ENCODE results near the gene EFCAB10. TPM values are rescaled to one million over a fixed set of nuclear protein-coding genes. Genes with fewer than 3 reads are reported as not detected.

Gene EFCAB10
- total and polyA plus RNA-seq, 2 donors from 2014 or later: 0.91 TPM; not detected in 1

GRCh38 chr7:105614341-105614840, 33.1 kb upstream of the EFCAB10 start:
- Histone ChIP-seq H3K4me3 (ENCODE audit: low read length in 3 of 3) (no peak overlapping the region), H3K9ac (ENCODE audit: low read length in 3 of 3) (no peak overlapping the region), H3K36me3 (ENCODE audit: control insufficient read depth in 2 of 3, insufficient read depth in 3 of 3, low read length in 3 of 3) (peaks cover 0 to 32% (median 8%) of the 10 kb centered on the region in 3 donors), H3K4me1 (ENCODE audit: control insufficient read depth in 2 of 3, insufficient read depth in 2 of 3, low read depth in 1 of 3, low read length in 3 of 3) (no peaks in the 10 kb centered on the region), H3K27me3 (ENCODE audit: control insufficient read depth, insufficient read depth, low read length) (no peaks in the 10 kb centered on the region), H3K27ac (ENCODE audit: low read depth in 2 of 2, low read length in 2 of 2) (no peak overlapping the region), H3K9me3 (ENCODE audit: control insufficient read depth in 2 of 3, insufficient read depth in 1 of 3, low read length in 3 of 3) (no peaks in the 10 kb centered on the region)
- TF ChIP-seq CTCF (IDR thresholded peaks at IDR 0.05; ENCODE audit: borderline replicate concordance, extremely low read depth, insufficient read depth): no peak
- FAIRE-seq (no peak), DNase-seq (no peak)
- intact Hi-C loops (cut with DNase I): no loop called here

- Histone ChIP-seq H3K36me3 (ENCODE audit: control insufficient read depth in 2 of 3, insufficient read depth in 3 of 3, low read length in 3 of 3) (peaks cover 0 to 32% (median 8%) of the 10 kb centered on the region in 3 donors), H3K27ac (ENCODE audit: low read depth in 2 of 2, low read length in 2 of 2) (no peak overlapping the region)
- TF ChIP-seq CTCF (IDR thresholded peaks at IDR 0.05; ENCODE audit: borderline replicate concordance, extremely low read depth, insufficient read depth): no peak
These were observed 32.5 kb upstream of the EFCAB10 start for GRCh38 chr7:105613611-105614330.

GRCh38 chr7:105612806-105613205, 31.5 kb upstream of the EFCAB10 start:
- no peaks in the 10 kb centered on the region for H3K9me3 ChIP-seq (ENCODE audit: control insufficient read depth in 2 of 3, insufficient read depth in 1 of 3, low read length in 3 of 3)
- H3K27me3 ChIP-seq (ENCODE audit: control insufficient read depth, insufficient read depth, low read length): no peaks in the 10 kb centered on the region
- FAIRE-seq (no peak), DNase-seq (no peak)
- no peak overlapping the region for H3K9ac ChIP-seq (ENCODE audit: low read length in 3 of 3)
- no peak overlapping the region for H3K27ac ChIP-seq (ENCODE audit: low read depth in 2 of 2, low read length in 2 of 2)
- H3K36me3 ChIP-seq (ENCODE audit: control insufficient read depth in 2 of 3, insufficient read depth in 3 of 3, low read length in 3 of 3): peaks cover 0 to 31% (median 8%) of the 10 kb centered on the region in 3 donors
- intact Hi-C loops (cut with DNase I): no loop called here
- TF ChIP-seq CTCF (IDR thresholded peaks at IDR 0.05; ENCODE audit: borderline replicate concordance, extremely low read depth, insufficient read depth): no peak
- no peaks in the 10 kb centered on the region for H3K4me1 ChIP-seq (ENCODE audit: control insufficient read depth in 2 of 3, insufficient read depth in 2 of 3, low read depth in 1 of 3, low read length in 3 of 3)
- no peak overlapping the region for H3K4me3 ChIP-seq (ENCODE audit: low read length in 3 of 3)

More at GRCh38 chr7:105613611-105614330, 32.5 kb upstream of the EFCAB10 start:
- intact Hi-C loops (cut with DNase I): no loop called here
- Histone ChIP-seq H3K27me3 (ENCODE audit: control insufficient read depth, insufficient read depth, low read length) (no peaks in the 10 kb centered on the region), H3K9me3 (ENCODE audit: control insufficient read depth in 2 of 3, insufficient read depth in 1 of 3, low read length in 3 of 3) (no peaks in the 10 kb centered on the region), H3K4me3 (ENCODE audit: low read length in 3 of 3) (no peak overlapping the region), H3K9ac (ENCODE audit: low read length in 3 of 3) (no peak overlapping the region), H3K4me1 (ENCODE audit: control insufficient read depth in 2 of 3, insufficient read depth in 2 of 3, low read depth in 1 of 3, low read length in 3 of 3) (no peaks in the 10 kb centered on the region)
- no peak for DNase-seq
- FAIRE-seq: no peak

Measured in kidney (tissue), 14 donors.